ENCODE results near the gene PPM1E. TPM values are rescaled to one million over a fixed set of nuclear protein-coding genes. Genes with fewer than 3 reads are reported as not detected.

The PPM1E gene
- polyA plus RNA-seq (2013, experiment 1 of 2), result 2.4 TPM
- polyA plus RNA-seq (2013, experiment 2 of 2), result 1.2 TPM

GRCh38 chr17:58755577-58756245 lies at the start of gene PPM1E:
PPM1E (plus strand) TSS chr17:58755854.
- Histone ChIP-seq H3K27ac (ENCODE audit: low read depth, low read length, severe bottlenecking) (no peak within 1 kb of the TSS), H3K36me3 (ENCODE audit: control insufficient read depth, insufficient read depth, low read length) (no peaks in the 10 kb centered on the region), H3K4me1 (ENCODE audit: control insufficient read depth, insufficient read depth, low read length, poor library complexity, severe bottlenecking) (no peaks in the 10 kb centered on the region), H3K9me3 (ENCODE audit: control insufficient read depth, low read length) (no peaks in the 10 kb centered on the region), H3K4me3 (ENCODE audit: extremely low read depth, insufficient read depth, low read length, poor library complexity, severe bottlenecking) (peak within 1 kb of the TSS; percentile 67)
- WGBS, 2 experiments (ENCODE audit: insufficient coverage in 2 of 2), result 0 to 1% methylated on average over 57 to 67 of the region's 71 CpGs

DNA sequence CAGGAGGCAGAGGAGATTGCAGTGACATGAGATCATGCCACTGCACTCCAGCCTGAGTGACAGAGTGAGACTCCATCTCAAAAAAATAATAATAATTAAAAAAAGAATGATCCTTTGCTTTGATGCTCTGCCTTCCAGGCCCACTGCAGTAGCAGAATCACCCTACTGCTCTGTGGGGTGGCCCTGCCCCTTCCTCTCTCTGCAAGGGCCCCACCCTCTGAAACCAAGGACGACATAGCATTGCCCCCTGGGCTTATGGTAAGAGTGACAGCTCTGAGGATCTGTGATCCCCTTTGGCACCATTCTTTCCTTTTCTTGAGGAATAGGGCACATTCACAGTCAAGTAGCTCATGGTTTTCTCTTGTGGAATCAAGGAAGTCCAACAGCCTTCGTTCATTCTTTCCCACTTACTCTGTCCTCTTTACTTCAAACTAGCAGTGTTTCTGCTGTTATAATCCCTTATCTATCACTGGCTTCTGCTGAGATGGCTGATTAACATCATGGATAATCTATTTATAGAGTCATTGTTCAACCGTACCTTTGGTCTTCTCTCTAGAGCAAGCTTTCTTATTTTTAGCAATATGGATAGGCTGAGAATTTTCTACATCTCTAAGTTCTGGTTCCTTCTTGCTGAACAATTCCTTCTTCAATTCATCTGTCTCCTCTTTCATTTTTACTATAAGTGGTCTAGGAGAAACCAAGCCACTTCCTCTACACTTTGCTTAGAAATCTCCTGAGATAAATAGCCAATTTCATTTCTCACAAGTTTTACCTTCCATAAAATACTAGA lies 49.1 kb upstream of the PPM1E start:
- H3K27ac ChIP-seq (ENCODE audit: low read depth, low read length, severe bottlenecking), result peak overlapping the region; percentile 41
- 83 to 90% methylated on average over 2 of the region's 3 CpGs for WGBS, 2 experiments (ENCODE audit: insufficient coverage in 2 of 2)
- H3K9me3 ChIP-seq (ENCODE audit: control insufficient read depth, low read length), result no peaks in the 10 kb centered on the region
- H3K36me3 ChIP-seq (ENCODE audit: control insufficient read depth, insufficient read depth, low read length), result peaks cover 8% of the 10 kb centered on the region
- H3K4me1 ChIP-seq (ENCODE audit: control insufficient read depth, insufficient read depth, low read length, poor library complexity, severe bottlenecking), result peaks cover 3% of the 10 kb centered on the region
- no peak overlapping the region for H3K4me3 ChIP-seq (ENCODE audit: extremely low read depth, insufficient read depth, low read length, poor library complexity, severe bottlenecking)

- no peak overlapping the region for H3K27ac ChIP-seq (ENCODE audit: low read depth, low read length, severe bottlenecking)
Observed at GRCh38 chr17:58710948-58711552, 44.6 kb upstream of the PPM1E start.

GRCh38 chr17:58722274-58722673 lies 33.4 kb upstream of the PPM1E start:
- Histone ChIP-seq H3K9me3 (ENCODE audit: control insufficient read depth, low read length) (no peaks in the 10 kb centered on the region), H3K4me3 (ENCODE audit: extremely low read depth, insufficient read depth, low read length, poor library complexity, severe bottlenecking) (no peak overlapping the region), H3K4me1 (ENCODE audit: control insufficient read depth, insufficient read depth, low read length, poor library complexity, severe bottlenecking) (no peaks in the 10 kb centered on the region), H3K36me3 (ENCODE audit: control insufficient read depth, insufficient read depth, low read length) (peaks cover 4% of the 10 kb centered on the region), H3K27ac (ENCODE audit: low read depth, low read length, severe bottlenecking) (no peak overlapping the region)
- 89% methylated on average over 1 of the region's 1 CpG; no CpG with 5 or more reads in 1 of the 2 experiments for WGBS, 2 experiments (ENCODE audit: insufficient coverage in 2 of 2)

More at GRCh38 chr17:58710948-58711552, 44.6 kb upstream of the PPM1E start:
- H3K4me3 ChIP-seq (ENCODE audit: extremely low read depth, insufficient read depth, low read length, poor library complexity, severe bottlenecking), result no peak overlapping the region
- 100% methylated on average over 2 of the region's 4 CpGs for WGBS, 2 experiments (ENCODE audit: insufficient coverage in 2 of 2)
- no peaks in the 10 kb centered on the region for H3K9me3 ChIP-seq (ENCODE audit: control insufficient read depth, low read length)
- no peaks in the 10 kb centered on the region for H3K4me1 ChIP-seq (ENCODE audit: control insufficient read depth, insufficient read depth, low read length, poor library complexity, severe bottlenecking)
- peaks cover 4% of the 10 kb centered on the region for H3K36me3 ChIP-seq (ENCODE audit: control insufficient read depth, insufficient read depth, low read length)

DNA sequence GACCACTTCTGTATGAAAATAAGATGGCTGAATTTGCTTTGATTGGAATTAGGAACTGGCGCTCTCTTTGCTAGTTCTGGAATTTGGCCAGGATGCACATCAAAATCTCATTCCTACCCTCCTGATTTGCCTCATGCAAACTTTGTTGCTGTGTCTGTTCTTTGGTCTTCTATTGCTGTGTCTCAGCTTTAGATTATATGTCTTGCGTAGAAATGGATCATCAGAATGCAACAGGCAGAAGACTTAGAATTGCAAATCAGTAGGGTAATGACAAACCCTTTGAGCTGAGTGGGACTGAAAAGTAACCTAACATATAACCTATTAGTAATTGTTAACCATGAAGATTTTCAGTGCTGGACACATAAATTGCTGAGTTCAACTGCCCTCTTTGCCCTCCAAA lies 33.0 kb upstream of the PPM1E start:
- H3K9me3 ChIP-seq (ENCODE audit: control insufficient read depth, low read length), result no peaks in the 10 kb centered on the region
- WGBS, 2 experiments (ENCODE audit: insufficient coverage in 2 of 2), result 100% methylated on average over 1 of the region's 2 CpGs
- peaks cover 4% of the 10 kb centered on the region for H3K36me3 ChIP-seq (ENCODE audit: control insufficient read depth, insufficient read depth, low read length)
- no peak overlapping the region for H3K4me3 ChIP-seq (ENCODE audit: extremely low read depth, insufficient read depth, low read length, poor library complexity, severe bottlenecking)
- no peak overlapping the region for H3K27ac ChIP-seq (ENCODE audit: low read depth, low read length, severe bottlenecking)
- no peaks in the 10 kb centered on the region for H3K4me1 ChIP-seq (ENCODE audit: control insufficient read depth, insufficient read depth, low read length, poor library complexity, severe bottlenecking)

GRCh38 chr17:58728798-58729197 lies 26.9 kb upstream of the PPM1E start:
- Histone ChIP-seq H3K9me3 (ENCODE audit: control insufficient read depth, low read length) (no peaks in the 10 kb centered on the region), H3K4me3 (ENCODE audit: extremely low read depth, insufficient read depth, low read length, poor library complexity, severe bottlenecking) (no peak overlapping the region), H3K27ac (ENCODE audit: low read depth, low read length, severe bottlenecking) (no peak overlapping the region), H3K4me1 (ENCODE audit: control insufficient read depth, insufficient read depth, low read length, poor library complexity, severe bottlenecking) (no peaks in the 10 kb centered on the region), H3K36me3 (ENCODE audit: control insufficient read depth, insufficient read depth, low read length) (no peaks in the 10 kb centered on the region)
- no CpG with 5 or more reads among the region's 1 CpG for WGBS, 2 experiments (ENCODE audit: insufficient coverage in 2 of 2)

- H3K27ac ChIP-seq (ENCODE audit: low read depth, low read length, severe bottlenecking), result no peak overlapping the region
- H3K36me3 ChIP-seq (ENCODE audit: control insufficient read depth, insufficient read depth, low read length), result no peaks in the 10 kb centered on the region
- H3K9me3 ChIP-seq (ENCODE audit: control insufficient read depth, low read length), result no peaks in the 10 kb centered on the region
- no peak overlapping the region for H3K4me3 ChIP-seq (ENCODE audit: extremely low read depth, insufficient read depth, low read length, poor library complexity, severe bottlenecking)
- no peaks in the 10 kb centered on the region for H3K4me1 ChIP-seq (ENCODE audit: control insufficient read depth, insufficient read depth, low read length, poor library complexity, severe bottlenecking)
Observed at GRCh38 chr17:58730937-58731336, 24.7 kb upstream of the PPM1E start.

DNA sequence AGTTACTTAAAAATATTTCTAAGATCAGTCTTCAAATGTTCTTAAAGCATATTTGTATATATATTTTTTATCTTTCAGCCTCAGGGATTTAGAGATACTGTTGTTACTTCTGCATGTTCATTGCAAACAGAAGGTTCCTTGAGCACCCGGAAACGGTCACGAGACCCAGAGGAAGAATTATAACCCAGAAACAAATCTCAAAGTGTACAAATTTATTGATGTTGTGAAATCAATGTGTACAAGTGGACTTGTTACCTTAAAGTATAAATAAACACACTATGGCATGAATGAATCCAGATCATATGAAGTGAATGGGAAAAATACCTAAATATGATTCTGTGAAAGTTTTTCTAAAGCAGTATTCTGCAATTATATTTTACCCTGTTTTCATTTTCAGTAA lies 21.6 kb upstream of the PPM1E start:
- H3K4me1 ChIP-seq (ENCODE audit: control insufficient read depth, insufficient read depth, low read length, poor library complexity, severe bottlenecking), result no peaks in the 10 kb centered on the region
- no peak overlapping the region for H3K4me3 ChIP-seq (ENCODE audit: extremely low read depth, insufficient read depth, low read length, poor library complexity, severe bottlenecking)
- H3K36me3 ChIP-seq (ENCODE audit: control insufficient read depth, insufficient read depth, low read length), result no peaks in the 10 kb centered on the region
- no CpG with 5 or more reads among the region's 3 CpGs for WGBS, 2 experiments (ENCODE audit: insufficient coverage in 2 of 2)
- no peaks in the 10 kb centered on the region for H3K9me3 ChIP-seq (ENCODE audit: control insufficient read depth, low read length)
- no peak overlapping the region for H3K27ac ChIP-seq (ENCODE audit: low read depth, low read length, severe bottlenecking)

- Histone ChIP-seq H3K27ac (ENCODE audit: low read depth, low read length, severe bottlenecking) (no peak overlapping the region), H3K4me1 (ENCODE audit: control insufficient read depth, insufficient read depth, low read length, poor library complexity, severe bottlenecking) (no peaks in the 10 kb centered on the region), H3K36me3 (ENCODE audit: control insufficient read depth, insufficient read depth, low read length) (no peaks in the 10 kb centered on the region), H3K4me3 (ENCODE audit: extremely low read depth, insufficient read depth, low read length, poor library complexity, severe bottlenecking) (no peak overlapping the region), H3K9me3 (ENCODE audit: control insufficient read depth, low read length) (no peaks in the 10 kb centered on the region)
- 86 to 100% methylated on average over 1 of the region's 3 CpGs for WGBS, 2 experiments (ENCODE audit: insufficient coverage in 2 of 2)
Observed at GRCh38 chr17:58734811-58735210, 20.8 kb upstream of the PPM1E start.

GRCh38 chr17:58741121-58741625 lies 14.5 kb upstream of the PPM1E start:
- Histone ChIP-seq H3K27ac (ENCODE audit: low read depth, low read length, severe bottlenecking) (no peak overlapping the region), H3K4me3 (ENCODE audit: extremely low read depth, insufficient read depth, low read length, poor library complexity, severe bottlenecking) (no peak overlapping the region), H3K4me1 (ENCODE audit: control insufficient read depth, insufficient read depth, low read length, poor library complexity, severe bottlenecking) (no peaks in the 10 kb centered on the region), H3K9me3 (ENCODE audit: control insufficient read depth, low read length) (no peaks in the 10 kb centered on the region), H3K36me3 (ENCODE audit: control insufficient read depth, insufficient read depth, low read length) (no peaks in the 10 kb centered on the region)
- WGBS, 2 experiments (ENCODE audit: insufficient coverage in 2 of 2), result 98 to 100% methylated on average over 4 to 5 of the region's 8 CpGs

All from mesodermal cell (in vitro differentiated cells).